A549 (cell line): ENCODE results near the gene ZNF436. TPM values are rescaled to one million over a fixed set of nuclear protein-coding genes. Genes with fewer than 3 reads are reported as not detected.

Experiments
- ATAC-seq, 2 experiments: fragments of 200-7000 bp in 1 of 2; fragments of >200 bp in 1 of 2; cut with Nextera tagmentation in 1 of 2; cut with Tn5 transposase in 1 of 2; 3 replicates each; pipeline versions ENCODE4 v1.8.0 to v1.9.1; 2018 to 2020; ENCODE audit warnings: mild to moderate bottlenecking in 1 of 2, moderate library complexity in 1 of 2
- CTCF ChIA-PET: fragments of 300-600 bp; sonication (Branson Sonifier 250); formaldehyde crosslinking; extraction: SDS; loops from one replicate; lab custom pipeline; 2021; ENCODE audit warnings: antibody characterized with exemption, inconsistent platforms; lab: Yijun Ruan, JAX
- POLR2A ChIA-PET: fragments of 350-600 bp; formaldehyde crosslinking; extraction: SDS; loops from one replicate; lab custom pipeline; 2021; ENCODE audit warnings: antibody characterized with exemption, inconsistent platforms; lab: Yijun Ruan, JAX
- DNase-seq, 2 experiments: peaks; one replicate each; pipeline versions ENCODE4 v3.0.0 to v3.0.0-alpha.2; 2011 to 2016; ENCODE audit warnings: low read depth in 1 of 2, low spot score in 1 of 2
- FAIRE-seq: peaks from 2 replicates; lab custom pipeline; 2011; peaks lifted over from hg19 to GRCh38; lab: Jason Lieb, UNC
- H3K27ac ChIP-seq, 2 experiments: fragments of >200 bp; sonication (Bioruptor Twin); formaldehyde crosslinking; 3 replicates each; pipeline ENCODE4 v1.5.1; 2016 to 2017
- H3K4me1 ChIP-seq: fragments of >200 bp; sonication (Bioruptor Twin); formaldehyde crosslinking; 3 replicates; pipeline ENCODE4 v1.6.1; 2016
- H3K4me2 ChIP-seq: fragments of >200 bp; sonication (Bioruptor Twin); formaldehyde crosslinking; 3 replicates; pipeline ENCODE4 v1.6.1; 2016
- H3K4me3 ChIP-seq: fragments of >200 bp; sonication (Bioruptor Twin); formaldehyde crosslinking; 3 replicates; pipeline ENCODE4 v1.5.1; 2016
- H3K9me3 ChIP-seq: fragments of >200 bp; sonication (Bioruptor Twin); formaldehyde crosslinking; 3 replicates; pipeline ENCODE4 v1.6.1; 2016
- BHLHE40 ChIP-seq: IDR thresholded peaks from 2 replicates; pipeline ENCODE4 v1.6.1; 2012; ENCODE audit warnings: low read depth, low read length, inconsistent platforms
- CEBPB ChIP-seq, 2 experiments: fragments of >200 bp in 1 of 2; sonication (Bioruptor Twin) in 1 of 2; formaldehyde crosslinking in 1 of 2; IDR thresholded peaks; 2 replicates each; pipeline ENCODE4 v1.6.1; 2012 to 2016
- CHD2 ChIP-seq: fragments of 150-350 bp; IDR thresholded peaks from 2 replicates; pipeline ENCODE4 v1.6.1; 2014; ENCODE audit warnings: low read length; ENCODE audit not compliant: partially characterized antibody
- EP300 ChIP-seq, 2 experiments: fragments of >200 bp; sonication (Bioruptor Twin); formaldehyde crosslinking; IDR thresholded peaks; 2 replicates in 1 of 2; 3 replicates in 1 of 2; pipeline ENCODE4 v1.6.1; 2016 to 2017
- FOSB ChIP-seq: fragments of 250-450 bp; sonication (Bioruptor Pico); IDR thresholded peaks from 2 replicates; pipeline ENCODE4 v1.5.0; 2020; ENCODE audit warnings: mild to moderate bottlenecking, moderate library complexity
- FOSL2 ChIP-seq, 2 experiments: fragments of 450-650 bp in 1 of 2; fragments of >200 bp in 1 of 2; sonication (Bioruptor Twin) in 1 of 2; formaldehyde crosslinking; IDR thresholded peaks; 2 replicates each; pipeline versions ENCODE4 v1.5.0 to v1.6.1; 2016 to 2020; ENCODE audit warnings: mild to moderate bottlenecking in 1 of 2, moderate library complexity in 1 of 2
- GATA3 ChIP-seq: IDR thresholded peaks from 2 replicates; pipeline ENCODE4 v1.6.1; 2012; ENCODE audit warnings: borderline replicate concordance
- HOXA7 ChIP-seq: fragments of 250-450 bp; sonication (Bioruptor Pico); IDR thresholded peaks from 2 replicates; pipeline ENCODE4 v1.5.0; 2020; ENCODE audit warnings: mild to moderate bottlenecking, moderate library complexity
- HOXB13 ChIP-seq: fragments of 250-450 bp; sonication (Bioruptor Pico); IDR thresholded peaks from 2 replicates; pipeline ENCODE4 v1.5.0; 2020; ENCODE audit warnings: low read depth, mild to moderate bottlenecking, moderate library complexity
- MAFK ChIP-seq: fragments of 450-650 bp; IDR thresholded peaks from 2 replicates; pipeline ENCODE4 v1.6.1; 2014; ENCODE audit not compliant: partially characterized antibody
- MYC ChIP-seq: IDR thresholded peaks from 2 replicates; pipeline ENCODE4 v1.6.1; 2012; ENCODE audit warnings: mild to moderate bottlenecking, inconsistent platforms, low read length, improper control_type of control experiment, borderline replicate concordance
- NFE2L2 ChIP-seq: fragments of 150-350 bp; conservative IDR thresholded peaks from 2 replicates; pipeline ENCODE4 v1.6.1; 2014; ENCODE audit warnings: low read length
- NPAS2 ChIP-seq: fragments of 250-450 bp; sonication (Bioruptor Pico); IDR thresholded peaks from 2 replicates; pipeline ENCODE4 v1.8.0; 2022; ENCODE audit warnings: mild to moderate bottlenecking, moderate library complexity, borderline replicate concordance
- NR3C1 ChIP-seq: fragments of >200 bp; sonication (Bioruptor Twin); formaldehyde crosslinking; IDR thresholded peaks from 3 replicates; pipeline ENCODE4 v1.6.1; 2017
- PHF8 ChIP-seq: fragments of 200-600 bp; sonication (generic); IDR thresholded peaks from 2 replicates; pipeline ENCODE4 v1.6.1; 2016; ENCODE audit warnings: low read depth, mild to moderate bottlenecking, antibody characterized with exemption, moderate library complexity, borderline replicate concordance
- RAD21 ChIP-seq, 2 experiments: fragments of >200 bp in 1 of 2; sonication (Bioruptor Twin) in 1 of 2; formaldehyde crosslinking in 1 of 2; IDR thresholded peaks in 1 of 2; conservative IDR thresholded peaks in 1 of 2; 2 replicates in 1 of 2; 3 replicates in 1 of 2; pipeline ENCODE4 v1.6.1; 2012 to 2018; ENCODE audit warnings: inconsistent platforms in 1 of 2
- RARB ChIP-seq: fragments of 250-450 bp; sonication (Bioruptor Pico); IDR thresholded peaks from 2 replicates; pipeline ENCODE4 v1.8.0; 2021; ENCODE audit warnings: mild to moderate bottlenecking, moderate library complexity
- RNF2 ChIP-seq: fragments of 200-600 bp; sonication (generic); IDR thresholded peaks from 2 replicates; pipeline ENCODE4 v1.6.1; 2016; ENCODE audit warnings: low read depth, mild to moderate bottlenecking, antibody characterized with exemption, moderate library complexity, borderline replicate concordance
- SREBF2 ChIP-seq: fragments of 450-650 bp; IDR thresholded peaks from 2 replicates; pipeline ENCODE4 v1.6.1; 2014; ENCODE audit warnings: mild to moderate bottlenecking, moderate library complexity
- ZC3H11A ChIP-seq: fragments of 450-650 bp; IDR thresholded peaks from 2 replicates; pipeline ENCODE4 v1.6.1; 2014; ENCODE audit warnings: antibody characterized with exemption, mild to moderate bottlenecking
- ZFP36 ChIP-seq: fragments of 450-650 bp; IDR thresholded peaks from 2 replicates; pipeline ENCODE4 v1.6.1; 2014; ENCODE audit warnings: borderline replicate concordance; ENCODE audit not compliant: partially characterized antibody
- ZNF302 ChIP-seq: fragments of 250-450 bp; sonication (Bioruptor Pico); IDR thresholded peaks from 2 replicates; pipeline ENCODE4 v1.9.0; 2021; ENCODE audit warnings: inconsistent platforms, mild to moderate bottlenecking, moderate library complexity
- WGBS: methylation state at CpG from one replicate; pipeline ENCODE4 v1.1.6; 2017; ENCODE audit errors: missing lambda C conversion rate; 5-methylcytosine and 5-hydroxymethylcytosine counted together
- polyA plus RNA-seq, 4 experiments: library from polyadenylated mRNA; depleted of rRNA in 3 of 4; stranded (reverse); fragments of >200 nt; fragmentation: RNase III in 1 of 4; extraction: RNeasy Plus Mini Kit Qiagen cat#74134 plus additional on column Dnase treatment in 1 of 4; gene quantifications; 2 replicates in 3 of 4; 3 replicates in 1 of 4; pipeline ENCODE4 v1.2.3, GENCODE V29; 2011 to 2017
- TF ChIP-seq, protein P1 (sequence below): fragments of >200 bp; sonication (Bioruptor Twin); formaldehyde crosslinking; IDR thresholded peaks from 3 replicates; pipeline ENCODE4 v1.6.1; 2016
- TF ChIP-seq, protein P2 (sequence below): fragments of >200 bp; sonication (Bioruptor Twin); formaldehyde crosslinking; IDR thresholded peaks from 3 replicates; pipeline ENCODE4 v1.5.1; 2016
- TF ChIP-seq, protein P3 (sequence below): IDR thresholded peaks from 2 replicates; pipeline ENCODE4 v1.6.1; 2012
- TF ChIP-seq, protein P4 (sequence below): IDR thresholded peaks from 2 replicates; pipeline ENCODE4 v1.6.1; 2012
- TF ChIP-seq, protein P5 (sequence below): IDR thresholded peaks from 2 replicates; pipeline ENCODE4 v1.6.1; 2012; ENCODE audit warnings: low read depth, borderline replicate concordance

The ZNF436 gene
- polyA plus RNA-seq, 2 of the 4 experiments (the other 2 are of a cell fraction): 4.7 to 7.5 TPM

DNA sequence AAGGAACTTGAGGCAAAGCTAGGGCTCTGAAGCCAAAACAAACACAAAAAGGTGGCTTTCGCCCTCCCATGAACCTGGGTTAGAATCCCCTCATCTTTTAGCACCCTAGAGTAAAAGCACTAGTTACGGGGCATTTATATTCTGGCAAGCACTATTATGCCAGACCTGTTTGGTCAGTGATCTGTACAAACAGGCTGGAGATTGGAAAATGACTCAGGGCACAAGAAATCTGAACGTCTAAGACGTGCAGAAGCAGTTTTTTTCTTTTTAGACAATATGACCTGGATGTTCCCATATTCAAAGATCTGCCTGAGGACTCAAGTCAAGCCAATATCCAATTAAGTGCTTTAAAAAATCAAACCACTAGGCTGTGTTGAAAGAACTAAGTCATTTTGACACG is 3.0 kb downstream of the ZNF436 start:
- no peak for FAIRE-seq
- WGBS: 96% methylated on average over 5 of the region's 5 CpGs

DNA sequence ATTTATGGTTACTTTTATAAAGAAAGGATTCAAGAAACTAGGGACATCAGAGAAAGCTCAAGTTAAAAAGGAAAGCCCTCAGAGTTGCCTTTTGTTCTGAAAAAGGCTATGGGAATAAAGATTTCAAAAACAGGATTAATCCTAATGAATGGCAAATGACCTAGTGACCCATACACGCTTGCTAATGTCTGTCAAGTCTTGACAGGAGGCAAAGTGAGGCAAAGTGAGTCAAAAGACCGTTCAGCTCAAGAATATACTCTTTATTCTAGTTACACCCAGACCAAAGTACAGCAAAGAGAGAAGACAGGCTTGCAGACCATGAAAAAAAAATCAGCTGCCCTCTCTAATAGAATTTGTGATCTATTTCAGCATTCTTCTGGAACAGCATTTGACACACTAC is 3.5 kb downstream of the ZNF436 start:
- 77% methylated on average over 2 of the region's 2 CpGs for WGBS
- peaks cover 57% of the 10 kb centered on the region for H3K9me3 ChIP-seq
- no peak overlapping the region for H3K4me3 ChIP-seq
- DNase-seq: no peak
- CTCF ChIA-PET: interaction anchor here (1.3 kb wide), 1 partner anchor 27 kb away, joined by 3 read pairs; no protein-coding TSS in a partner anchor
- FAIRE-seq: no peak
- H3K4me1 ChIP-seq: peaks cover 14% of the 10 kb centered on the region
- ATAC-seq: no peak
- no peak overlapping the region for H3K27ac ChIP-seq
- POLR2A ChIA-PET: no interaction called here
- no peak overlapping the region for H3K4me2 ChIP-seq
- no peak for TF ChIP-seq HOXA7 (CRISPR knock-in tag)
- TF ChIP-seq PHF8: no peak
- TF ChIP-seq HOXB13 (CRISPR knock-in tag): no peak
- no peak for TF ChIP-seq EP300 (IDR thresholded peaks at IDR 0.05)
- no peak for TF ChIP-seq CEBPB (IDR thresholded peaks at IDR 0.05)
- TF ChIP-seq, protein P1, sequence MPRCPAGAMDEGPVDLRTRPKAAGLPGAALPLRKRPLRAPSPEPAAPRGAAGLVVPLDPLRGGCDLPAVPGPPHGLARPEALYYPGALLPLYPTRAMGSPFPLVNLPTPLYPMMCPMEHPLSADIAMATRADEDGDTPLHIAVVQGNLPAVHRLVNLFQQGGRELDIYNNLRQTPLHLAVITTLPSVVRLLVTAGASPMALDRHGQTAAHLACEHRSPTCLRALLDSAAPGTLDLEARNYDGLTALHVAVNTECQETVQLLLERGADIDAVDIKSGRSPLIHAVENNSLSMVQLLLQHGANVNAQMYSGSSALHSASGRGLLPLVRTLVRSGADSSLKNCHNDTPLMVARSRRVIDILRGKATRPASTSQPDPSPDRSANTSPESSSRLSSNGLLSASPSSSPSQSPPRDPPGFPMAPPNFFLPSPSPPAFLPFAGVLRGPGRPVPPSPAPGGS: no peak
- TF ChIP-seq, protein P2, sequence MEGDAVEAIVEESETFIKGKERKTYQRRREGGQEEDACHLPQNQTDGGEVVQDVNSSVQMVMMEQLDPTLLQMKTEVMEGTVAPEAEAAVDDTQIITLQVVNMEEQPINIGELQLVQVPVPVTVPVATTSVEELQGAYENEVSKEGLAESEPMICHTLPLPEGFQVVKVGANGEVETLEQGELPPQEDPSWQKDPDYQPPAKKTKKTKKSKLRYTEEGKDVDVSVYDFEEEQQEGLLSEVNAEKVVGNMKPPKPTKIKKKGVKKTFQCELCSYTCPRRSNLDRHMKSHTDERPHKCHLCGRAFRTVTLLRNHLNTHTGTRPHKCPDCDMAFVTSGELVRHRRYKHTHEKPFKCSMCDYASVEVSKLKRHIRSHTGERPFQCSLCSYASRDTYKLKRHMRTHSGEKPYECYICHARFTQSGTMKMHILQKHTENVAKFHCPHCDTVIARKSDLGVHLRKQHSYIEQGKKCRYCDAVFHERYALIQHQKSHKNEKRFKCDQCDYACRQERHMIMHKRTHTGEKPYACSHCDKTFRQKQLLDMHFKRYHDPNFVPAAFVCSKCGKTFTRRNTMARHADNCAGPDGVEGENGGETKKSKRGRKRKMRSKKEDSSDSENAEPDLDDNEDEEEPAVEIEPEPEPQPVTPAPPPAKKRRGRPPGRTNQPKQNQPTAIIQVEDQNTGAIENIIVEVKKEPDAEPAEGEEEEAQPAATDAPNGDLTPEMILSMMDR: no peak
- TF ChIP-seq, protein P3, sequence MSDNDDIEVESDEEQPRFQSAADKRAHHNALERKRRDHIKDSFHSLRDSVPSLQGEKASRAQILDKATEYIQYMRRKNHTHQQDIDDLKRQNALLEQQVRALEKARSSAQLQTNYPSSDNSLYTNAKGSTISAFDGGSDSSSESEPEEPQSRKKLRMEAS: no peak
- TF ChIP-seq SREBF2: no peak
- TF ChIP-seq RAD21 (conservative IDR thresholded peaks at IDR 0.05 in 1 of 2, IDR thresholded peaks at IDR 0.05 in 1 of 2): no peak
- TF ChIP-seq ZC3H11A: no peak
- TF ChIP-seq NFE2L2: no peak
- TF ChIP-seq NPAS2 (CRISPR knock-in tag): no peak
- TF ChIP-seq FOSL2 (IDR thresholded peaks at IDR 0.05): no peak
- no peak for TF ChIP-seq FOSL2 (CRISPR knock-in tag; IDR thresholded peaks at IDR 0.05)
- no peak for TF ChIP-seq CHD2
- TF ChIP-seq BHLHE40: no peak

More for the DNA sequence above, 3.0 kb downstream of the ZNF436 start:
- H3K27ac ChIP-seq: no peak overlapping the region
- ATAC-seq (no peak), DNase-seq (no peak)
- no peak overlapping the region for H3K4me3 ChIP-seq
- POLR2A ChIA-PET: interaction anchor here (3.1 kb wide), 1 partner anchor 22 kb away, joined by 33 read pairs; the partner anchor contains the start of gene HNRNPR
- peaks cover 17% of the 10 kb centered on the region for H3K4me1 ChIP-seq
- CTCF ChIA-PET: interaction anchor here (1.3 to 2.2 kb wide), 2 partner anchors 21 to 27 kb away, joined by 3 to 9 read pairs; partner anchors contain the start of gene HNRNPR
- H3K9me3 ChIP-seq: peaks cover 52% of the 10 kb centered on the region
- H3K4me2 ChIP-seq: no peak overlapping the region
- TF ChIP-seq CEBPB (IDR thresholded peaks at IDR 0.05): no peak
- TF ChIP-seq ZFP36: no peak
- TF ChIP-seq, protein P2: no peak
- no peak for TF ChIP-seq PHF8
- TF ChIP-seq RNF2: no peak
- TF ChIP-seq RAD21 (conservative IDR thresholded peaks at IDR 0.05 in 1 of 2, IDR thresholded peaks at IDR 0.05 in 1 of 2): no peak
- TF ChIP-seq, protein P4, sequence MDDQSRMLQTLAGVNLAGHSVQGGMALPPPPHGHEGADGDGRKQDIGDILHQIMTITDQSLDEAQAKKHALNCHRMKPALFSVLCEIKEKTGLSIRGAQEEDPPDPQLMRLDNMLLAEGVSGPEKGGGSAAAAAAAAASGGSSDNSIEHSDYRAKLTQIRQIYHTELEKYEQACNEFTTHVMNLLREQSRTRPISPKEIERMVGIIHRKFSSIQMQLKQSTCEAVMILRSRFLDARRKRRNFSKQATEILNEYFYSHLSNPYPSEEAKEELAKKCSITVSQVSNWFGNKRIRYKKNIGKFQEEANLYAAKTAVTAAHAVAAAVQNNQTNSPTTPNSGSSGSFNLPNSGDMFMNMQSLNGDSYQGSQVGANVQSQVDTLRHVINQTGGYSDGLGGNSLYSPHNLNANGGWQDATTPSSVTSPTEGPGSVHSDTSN: no peak
- no peak for TF ChIP-seq ZNF302 (CRISPR knock-in tag)
- no peak for TF ChIP-seq RARB
- no peak for TF ChIP-seq MYC
- no peak for TF ChIP-seq NR3C1
- TF ChIP-seq, protein P5, sequence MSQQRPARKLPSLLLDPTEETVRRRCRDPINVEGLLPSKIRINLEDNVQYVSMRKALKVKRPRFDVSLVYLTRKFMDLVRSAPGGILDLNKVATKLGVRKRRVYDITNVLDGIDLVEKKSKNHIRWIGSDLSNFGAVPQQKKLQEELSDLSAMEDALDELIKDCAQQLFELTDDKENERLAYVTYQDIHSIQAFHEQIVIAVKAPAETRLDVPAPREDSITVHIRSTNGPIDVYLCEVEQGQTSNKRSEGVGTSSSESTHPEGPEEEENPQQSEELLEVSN: no peak
- TF ChIP-seq BHLHE40: no peak
- TF ChIP-seq, protein P1: no peak
- TF ChIP-seq GATA3: no peak
- no peak for TF ChIP-seq MAFK
- no peak for TF ChIP-seq FOSB (CRISPR knock-in tag)
- TF ChIP-seq EP300 (IDR thresholded peaks at IDR 0.05): no peak
